GM12878 (cell line): ENCODE measurements around the gene GFAP. TPM values are rescaled to one million over a fixed set of nuclear protein-coding genes. Genes with fewer than 3 reads are reported as not detected.

Experiments used
- ATAC-seq: fragments of 200-7000 bp; cut with Tn5 transposase; 3 replicates; pipeline ENCODE4 v1.9.1; 2020; ENCODE audit warnings: mild to moderate bottlenecking, moderate library complexity
- BruUV-seq: library from RNA; stranded (reverse); fragments of 400-500 nt; replicated peaks from 2 replicates; lab custom pipeline; 2021; lab: Mats Ljungman, UMichigan
- CTCF ChIA-PET: fragments of 300-600 bp; sonication (Branson Sonifier 250); formaldehyde crosslinking; extraction: SDS; loops from one replicate; lab custom pipeline; 2021; ENCODE audit warnings: inconsistent platforms; lab: Yijun Ruan, JAX
- POLR2A ChIA-PET: fragments of 350-600 bp; formaldehyde crosslinking; extraction: SDS; loops from one replicate; lab custom pipeline; 2021; ENCODE audit warnings: inconsistent platforms; lab: Charles Lee
- RAD21 ChIA-PET: fragments of 300-600 bp; sonication (Branson Sonifier 250); formaldehyde crosslinking; loops from one replicate; lab custom pipeline; 2023; ENCODE audit warnings: antibody characterized with exemption; ENCODE audit not compliant: unreplicated experiment; lab: Charles Lee
- SMC1A ChIA-PET: fragments of 300-600 bp; sonication (Branson Sonifier 250); formaldehyde crosslinking; loops from one replicate; lab custom pipeline; 2023; ENCODE audit not compliant: unreplicated experiment, uncharacterized antibody; lab: Charles Lee
- DNase-seq: peaks from one replicate; pipeline ENCODE4 v3.0.0-alpha.2; 2011; ENCODE audit warnings: low read depth, low spot score
- FAIRE-seq: peaks from 3 replicates; lab custom pipeline; 2011; peaks lifted over from hg19 to GRCh38; lab: Jason Lieb, UNC
- H2AFZ ChIP-seq: 2 replicates; pipeline ENCODE4 v1.6.0; 2011; ENCODE audit warnings: low read depth, low read length, control low read depth; ENCODE audit not compliant: control insufficient read depth
- H3K27ac ChIP-seq: 2 replicates; pipeline ENCODE4 v1.5.1; 2011; ENCODE audit warnings: control low read depth; ENCODE audit not compliant: control insufficient read depth, insufficient read depth
- H3K27me3 ChIP-seq, 2 experiments: replicated peaks in 1 of 2; 2 replicates each; pipeline versions ENCODE4 v1.6.0 to v1.6.1; 2011; ENCODE audit warnings: low read length in 1 of 2; ENCODE audit not compliant: control insufficient read depth in 2 of 2, insufficient read depth in 2 of 2
- H3K36me3 ChIP-seq, 2 experiments: 2 replicates each; pipeline ENCODE4 v1.5.1; 2011; ENCODE audit warnings: low read length in 1 of 2; ENCODE audit not compliant: control insufficient read depth in 2 of 2, insufficient read depth in 2 of 2
- H3K4me1 ChIP-seq: 2 replicates; pipeline ENCODE4 v1.6.1; 2011; ENCODE audit warnings: mild to moderate bottlenecking, low read length, moderate library complexity, mixed read lengths; ENCODE audit not compliant: control insufficient read depth, insufficient read depth
- H3K4me2 ChIP-seq: 2 replicates; pipeline ENCODE4 v1.6.0; 2011; ENCODE audit warnings: control low read depth; ENCODE audit not compliant: control insufficient read depth, insufficient read depth
- H3K4me3 ChIP-seq: fragments of 200-600 bp; sonication (generic); 2 replicates; pipeline ENCODE4 v1.5.1; 2016
- H3K79me2 ChIP-seq: 2 replicates; pipeline ENCODE4 v1.6.0; 2011; ENCODE audit warnings: low read length; ENCODE audit not compliant: control insufficient read depth, insufficient read depth
- H3K9ac ChIP-seq: 2 replicates; pipeline ENCODE4 v1.8.0; 2011; ENCODE audit warnings: low read length, control low read depth, mixed read lengths; ENCODE audit not compliant: control insufficient read depth, insufficient read depth
- H3K9me3 ChIP-seq: replicated peaks from 3 replicates; pipeline ENCODE4 v1.5.1; 2011; ENCODE audit warnings: mild to moderate bottlenecking, low read length; ENCODE audit not compliant: control insufficient read depth, insufficient read depth
- H4K20me1 ChIP-seq: 2 replicates; pipeline ENCODE4 v1.6.0; 2011; ENCODE audit not compliant: control insufficient read depth, insufficient read depth
- ATF7 ChIP-seq: fragments of 450-650 bp; IDR thresholded peaks from 2 replicates; pipeline ENCODE4 v1.6.1; 2016; ENCODE audit warnings: low read depth, mild to moderate bottlenecking
- CBX3 ChIP-seq: fragments of 200-600 bp; sonication (generic); IDR thresholded peaks from 2 replicates; pipeline ENCODE4 v1.6.1; 2016; ENCODE audit warnings: low read depth, borderline replicate concordance
- CHD2 ChIP-seq: IDR thresholded peaks from 2 replicates; pipeline ENCODE4 v1.6.1; 2011; ENCODE audit warnings: low read depth, low read length, improper control_type of control experiment, borderline replicate concordance
- EP300 ChIP-seq, 2 experiments: fragments of 150-350 bp in 1 of 2; IDR thresholded peaks; 2 replicates each; pipeline ENCODE4 v1.6.1; 2011 to 2012; ENCODE audit warnings: low read depth in 2 of 2, low read length in 2 of 2, borderline replicate concordance in 1 of 2, improper control_type of control experiment in 1 of 2, inconsistent platforms in 1 of 2; ENCODE audit not compliant: control insufficient read depth in 1 of 2
- NFIC ChIP-seq: IDR thresholded peaks from 2 replicates; pipeline ENCODE4 v1.6.1; 2012; ENCODE audit warnings: low read depth, mild to moderate bottlenecking, inconsistent platforms, low read length, moderate library complexity
- NFYB ChIP-seq: IDR thresholded peaks from 2 replicates; pipeline ENCODE4 v1.6.1; 2011; ENCODE audit warnings: low read depth, mild to moderate bottlenecking, low read length, improper control_type of control experiment, moderate library complexity; ENCODE audit not compliant: insufficient read depth
- POLR2A ChIP-seq: IDR thresholded peaks from 2 replicates; pipeline ENCODE4 v1.6.1; 2011; ENCODE audit warnings: low read depth, mild to moderate bottlenecking, low read length
- POU2F2 ChIP-seq: IDR thresholded peaks from 3 replicates; pipeline ENCODE4 v1.6.1; 2011; ENCODE audit warnings: low read depth, mild to moderate bottlenecking, low read length, borderline replicate concordance
- RUNX3 ChIP-seq: IDR thresholded peaks from 2 replicates; pipeline ENCODE4 v1.6.1; 2012; ENCODE audit warnings: low read length, inconsistent platforms
- SMAD1 ChIP-seq: fragments of 450-650 bp; IDR thresholded peaks from 2 replicates; pipeline ENCODE4 v1.6.1; 2018; ENCODE audit warnings: mild to moderate bottlenecking, low read depth; ENCODE audit not compliant: partially characterized antibody
- TCF12 ChIP-seq: IDR thresholded peaks from 2 replicates; pipeline ENCODE4 v1.6.1; 2011; ENCODE audit warnings: low read depth, mild to moderate bottlenecking, low read length
- YBX1 ChIP-seq: fragments of 450-650 bp; IDR thresholded peaks from 2 replicates; pipeline ENCODE4 v1.6.1; 2016; ENCODE audit warnings: antibody characterized with exemption
- YY1 ChIP-seq: IDR thresholded peaks from 2 replicates; pipeline ENCODE4 v1.6.1; 2011; ENCODE audit warnings: low read depth, mild to moderate bottlenecking, low read length
- WGBS: methylation state at CpG from one replicate; pipeline ENCODE4 v1.1.6; 2016; ENCODE audit warnings: low lambda C conversion rate; ENCODE audit not compliant: insufficient replicate concordance, insufficient coverage; ENCODE audit errors: missing lambda C conversion rate; 5-methylcytosine and 5-hydroxymethylcytosine counted together
- in situ Hi-C: fragments of 300-500 bp; cut with MboI; formaldehyde crosslinking; loops from 9 replicates; pipeline ENCODE4 v1.14.3; 2018; ENCODE audit warnings: mixed read lengths
- intact Hi-C: fragments of 100-400 bp; cut with micrococcal nuclease; formaldehyde crosslinking; loops from one replicate; pipeline ENCODE4 v1.14.2; 2022; ENCODE audit not compliant: unreplicated experiment
- polyA plus RNA-seq, 11 experiments: library from polyadenylated mRNA; depleted of rRNA in 4 of 11; unstranded in 6 of 11; stranded (reverse) in 5 of 11; fragments of >200 nt; fragmentation: Nextera tagmentation in 4 of 11; fragmentation: Illumina TruSeq in 1 of 11; extraction: Ambion mirVana in 4 of 11; extraction: Trizol in 1 of 11; gene quantifications; 1 replicate in 1 of 11; 2 replicates in 10 of 11; pipeline versions ENCODE4 v1.2.1 to v1.2.3, GENCODE V29; 2011 to 2016; ENCODE audit warnings: inconsistent platforms in 2 of 11, missing spikeins in 2 of 11, low read depth in 1 of 11
- total RNA-seq, 4 experiments: library from RNA; depleted of rRNA in 3 of 4; stranded (reverse); fragments of >200 nt in 3 of 4; fragmentation: Illumina TruSeq in 1 of 4; extraction: Trizol in 1 of 4; gene quantifications; 2 replicates each; pipeline versions ENCODE4 v1.2.1 to v1.2.3, GENCODE V29; 2013 to 2021
- TF ChIP-seq, protein P1 (sequence below): fragments of 450-650 bp; conservative IDR thresholded peaks from 2 replicates; pipeline ENCODE4 v1.6.1; 2017; ENCODE audit warnings: mild to moderate bottlenecking, moderate library complexity
- TF ChIP-seq, protein P2 (sequence below): IDR thresholded peaks from 2 replicates; pipeline ENCODE4 v1.6.1; 2012; ENCODE audit warnings: low read length, inconsistent platforms
- TF ChIP-seq, protein P3 (sequence below): fragments of 450-650 bp; IDR thresholded peaks from 2 replicates; pipeline ENCODE4 v1.6.1; 2018; ENCODE audit warnings: mild to moderate bottlenecking, low read depth, moderate library complexity; ENCODE audit not compliant: partially characterized antibody
- TF ChIP-seq, protein P4 (sequence below): IDR thresholded peaks from 2 replicates; pipeline ENCODE4 v1.6.1; 2012; ENCODE audit warnings: low read depth, low read length, improper control_type of control experiment

GFAP gene
- total and polyA plus RNA-seq, 10 of the 15 experiments (the other 5 are each of a cell fraction or from before 2014, with no cell fraction given): 0.04 to 0.25 TPM; not detected in 8

DNA sequence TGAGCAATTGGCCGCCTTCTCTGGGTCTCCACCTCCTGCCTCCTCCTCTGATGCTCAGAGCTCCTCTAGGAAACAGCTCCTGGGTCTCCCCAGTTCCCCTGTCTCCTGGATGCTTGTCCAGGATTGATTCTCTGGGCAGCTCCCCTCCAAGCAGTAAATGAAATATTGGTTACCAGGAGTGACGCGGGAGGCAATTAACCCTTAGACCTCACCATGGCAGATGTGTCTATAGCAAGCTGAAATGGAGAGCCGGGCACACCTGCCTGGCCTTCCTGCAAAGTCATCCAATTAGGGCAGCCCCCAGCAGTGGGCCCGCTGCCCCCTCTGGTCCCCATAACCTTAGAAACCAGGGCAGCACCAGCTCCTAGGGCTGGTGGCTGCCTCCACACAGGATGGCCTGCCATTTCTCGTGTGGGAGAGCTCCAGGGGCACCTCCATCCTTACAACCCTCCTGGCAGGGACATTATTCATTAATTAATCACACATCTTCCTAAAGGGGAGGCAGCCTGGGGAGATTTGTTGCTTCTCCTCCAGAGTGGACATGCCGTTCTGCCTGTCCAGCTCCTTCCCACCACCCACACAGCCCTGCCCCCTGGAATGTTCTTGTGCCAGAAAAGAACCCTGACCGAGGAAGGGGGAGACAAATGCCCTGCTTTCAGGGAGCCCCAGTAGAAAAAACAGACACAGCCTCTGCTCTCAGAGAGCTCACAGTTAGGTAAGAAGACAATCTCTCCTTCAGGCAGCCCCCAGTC is 40.5 kb upstream of the GFAP start:
- ChIA-PET SMC1A (interaction anchor here (1.4 kb wide), 1 partner anchor 11 kb away, joined by 3 read pairs; no protein-coding TSS in a partner anchor), CTCF (interaction anchor here (0.7 to 6.3 kb wide), 4 partner anchors 36 to 196 kb away, joined by 3 to 29 read pairs (median 4); no protein-coding TSS in a partner anchor)
- 44% methylated on average over 8 of the region's 8 CpGs for WGBS
- in situ Hi-C loops: no loop called here
- Histone ChIP-seq H3K9ac (no peak overlapping the region), H3K4me1 (no peaks in the 10 kb centered on the region), H3K4me2 (no peak overlapping the region), H3K79me2 (no peaks in the 10 kb centered on the region)
- BruUV-seq: no TSS peak
- no peak for TF ChIP-seq CBX3
- no peak for TF ChIP-seq YY1
- TF ChIP-seq POU2F2: no peak
- TF ChIP-seq NFYB: no peak
- TF ChIP-seq CHD2: no peak
- TF ChIP-seq, protein P1, sequence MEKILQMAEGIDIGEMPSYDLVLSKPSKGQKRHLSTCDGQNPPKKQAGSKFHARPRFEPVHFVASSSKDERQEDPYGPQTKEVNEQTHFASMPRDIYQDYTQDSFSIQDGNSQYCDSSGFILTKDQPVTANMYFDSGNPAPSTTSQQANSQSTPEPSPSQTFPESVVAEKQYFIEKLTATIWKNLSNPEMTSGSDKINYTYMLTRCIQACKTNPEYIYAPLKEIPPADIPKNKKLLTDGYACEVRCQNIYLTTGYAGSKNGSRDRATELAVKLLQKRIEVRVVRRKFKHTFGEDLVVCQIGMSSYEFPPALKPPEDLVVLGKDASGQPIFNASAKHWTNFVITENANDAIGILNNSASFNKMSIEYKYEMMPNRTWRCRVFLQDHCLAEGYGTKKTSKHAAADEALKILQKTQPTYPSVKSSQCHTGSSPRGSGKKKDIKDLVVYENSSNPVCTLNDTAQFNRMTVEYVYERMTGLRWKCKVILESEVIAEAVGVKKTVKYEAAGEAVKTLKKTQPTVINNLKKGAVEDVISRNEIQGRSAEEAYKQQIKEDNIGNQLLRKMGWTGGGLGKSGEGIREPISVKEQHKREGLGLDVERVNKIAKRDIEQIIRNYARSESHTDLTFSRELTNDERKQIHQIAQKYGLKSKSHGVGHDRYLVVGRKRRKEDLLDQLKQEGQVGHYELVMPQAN: no peak
- TF ChIP-seq POLR2A: no peak
- TF ChIP-seq, protein P2, sequence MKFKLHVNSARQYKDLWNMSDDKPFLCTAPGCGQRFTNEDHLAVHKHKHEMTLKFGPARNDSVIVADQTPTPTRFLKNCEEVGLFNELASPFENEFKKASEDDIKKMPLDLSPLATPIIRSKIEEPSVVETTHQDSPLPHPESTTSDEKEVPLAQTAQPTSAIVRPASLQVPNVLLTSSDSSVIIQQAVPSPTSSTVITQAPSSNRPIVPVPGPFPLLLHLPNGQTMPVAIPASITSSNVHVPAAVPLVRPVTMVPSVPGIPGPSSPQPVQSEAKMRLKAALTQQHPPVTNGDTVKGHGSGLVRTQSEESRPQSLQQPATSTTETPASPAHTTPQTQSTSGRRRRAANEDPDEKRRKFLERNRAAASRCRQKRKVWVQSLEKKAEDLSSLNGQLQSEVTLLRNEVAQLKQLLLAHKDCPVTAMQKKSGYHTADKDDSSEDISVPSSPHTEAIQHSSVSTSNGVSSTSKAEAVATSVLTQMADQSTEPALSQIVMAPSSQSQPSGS: no peak
- TF ChIP-seq, protein P3, sequence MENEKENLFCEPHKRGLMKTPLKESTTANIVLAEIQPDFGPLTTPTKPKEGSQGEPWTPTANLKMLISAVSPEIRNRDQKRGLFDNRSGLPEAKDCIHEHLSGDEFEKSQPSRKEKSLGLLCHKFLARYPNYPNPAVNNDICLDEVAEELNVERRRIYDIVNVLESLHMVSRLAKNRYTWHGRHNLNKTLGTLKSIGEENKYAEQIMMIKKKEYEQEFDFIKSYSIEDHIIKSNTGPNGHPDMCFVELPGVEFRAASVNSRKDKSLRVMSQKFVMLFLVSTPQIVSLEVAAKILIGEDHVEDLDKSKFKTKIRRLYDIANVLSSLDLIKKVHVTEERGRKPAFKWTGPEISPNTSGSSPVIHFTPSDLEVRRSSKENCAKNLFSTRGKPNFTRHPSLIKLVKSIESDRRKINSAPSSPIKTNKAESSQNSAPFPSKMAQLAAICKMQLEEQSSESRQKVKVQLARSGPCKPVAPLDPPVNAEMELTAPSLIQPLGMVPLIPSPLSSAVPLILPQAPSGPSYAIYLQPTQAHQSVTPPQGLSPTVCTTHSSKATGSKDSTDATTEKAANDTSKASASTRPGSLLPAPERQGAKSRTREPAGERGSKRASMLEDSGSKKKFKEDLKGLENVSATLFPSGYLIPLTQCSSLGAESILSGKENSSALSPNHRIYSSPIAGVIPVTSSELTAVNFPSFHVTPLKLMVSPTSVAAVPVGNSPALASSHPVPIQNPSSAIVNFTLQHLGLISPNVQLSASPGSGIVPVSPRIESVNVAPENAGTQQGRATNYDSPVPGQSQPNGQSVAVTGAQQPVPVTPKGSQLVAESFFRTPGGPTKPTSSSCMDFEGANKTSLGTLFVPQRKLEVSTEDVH: no peak
- TF ChIP-seq EP300 (IDR thresholded peaks at IDR 0.05; ENCODE audit: borderline replicate concordance in 1 of 2, control insufficient read depth in 1 of 2, low read depth in 2 of 2, low read length in 2 of 2): no peak
- TF ChIP-seq RUNX3: no peak
- no peak for TF ChIP-seq TCF12
- TF ChIP-seq YBX1: no peak
- TF ChIP-seq ATF7: no peak
- TF ChIP-seq, protein P4, sequence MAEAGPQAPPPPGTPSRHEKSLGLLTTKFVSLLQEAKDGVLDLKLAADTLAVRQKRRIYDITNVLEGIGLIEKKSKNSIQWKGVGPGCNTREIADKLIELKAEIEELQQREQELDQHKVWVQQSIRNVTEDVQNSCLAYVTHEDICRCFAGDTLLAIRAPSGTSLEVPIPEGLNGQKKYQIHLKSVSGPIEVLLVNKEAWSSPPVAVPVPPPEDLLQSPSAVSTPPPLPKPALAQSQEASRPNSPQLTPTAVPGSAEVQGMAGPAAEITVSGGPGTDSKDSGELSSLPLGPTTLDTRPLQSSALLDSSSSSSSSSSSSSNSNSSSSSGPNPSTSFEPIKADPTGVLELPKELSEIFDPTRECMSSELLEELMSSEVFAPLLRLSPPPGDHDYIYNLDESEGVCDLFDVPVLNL: no peak
- no peak for TF ChIP-seq SMAD1
- no peak for TF ChIP-seq NFIC
- TF ChIP-seq, all 136 proteins: peak for 0
- Histone ChIP-seq H3K27ac (no peak overlapping the region), H2AFZ (no peak overlapping the region), H4K20me1 (no peaks in the 10 kb centered on the region), H3K4me3 (no peak overlapping the region), H3K27me3 (peaks cover 3 to 5% of the 10 kb centered on the region in 2 experiments), H3K9me3 (no peaks in the 10 kb centered on the region), H3K36me3 (no peaks in the 10 kb centered on the region)
- FAIRE-seq: no peak
- DNase-seq: no peak
- POLR2A ChIA-PET: interaction anchor here (0.5 kb wide), 1 partner anchor 117 kb away, joined by 3 read pairs; no protein-coding TSS in a partner anchor
- RAD21 ChIA-PET: interaction anchor here (0.5 to 1.1 kb wide), 2 partner anchors 31 to 36 kb away, joined by 3 to 4 read pairs; no protein-coding TSS in a partner anchor
- intact Hi-C loops: no loop called here
- ATAC-seq: no peak
